Measurements from ENCODE around the gene PON1.

Gene PON1

GRCh38 chr7:95290166-95290830, 34.0 kb downstream of the PON1 start:
- TF ChIP-seq CTCF (IDR thresholded peaks at IDR 0.05; ENCODE audit: control insufficient read depth, extremely low read depth, insufficient read depth), result no peak
- no peak overlapping the region for H3K4me3 ChIP-seq (ENCODE audit: low read depth, low read length)
- no peak for DNase-seq (ENCODE audit: low read depth)

- DNase-seq (ENCODE audit: low read depth), result no peak
- H3K4me3 ChIP-seq (ENCODE audit: low read depth, low read length), result no peak overlapping the region
- no peak for TF ChIP-seq CTCF (IDR thresholded peaks at IDR 0.05; ENCODE audit: control insufficient read depth, extremely low read depth, insufficient read depth)
Measured at GRCh38 chr7:95286096-95286495, 38.2 kb downstream of the PON1 start.

- TF ChIP-seq CTCF (IDR thresholded peaks at IDR 0.05; ENCODE audit: control insufficient read depth, extremely low read depth, insufficient read depth), result no peak
- H3K4me3 ChIP-seq (ENCODE audit: low read depth, low read length), result no peak overlapping the region
- no peak for DNase-seq (ENCODE audit: low read depth)
Measured at GRCh38 chr7:95279417-95279816, 44.9 kb downstream of the PON1 start.

- no peak overlapping the region for H3K4me3 ChIP-seq (ENCODE audit: low read depth, low read length)
- DNase-seq (ENCODE audit: low read depth), result no peak
- no peak for TF ChIP-seq CTCF (IDR thresholded peaks at IDR 0.05; ENCODE audit: control insufficient read depth, extremely low read depth, insufficient read depth)
Measured at GRCh38 chr7:95276114-95276513, 48.2 kb downstream of the PON1 start.

- H3K4me3 ChIP-seq (ENCODE audit: low read depth, low read length), result no peak overlapping the region
- no peak for TF ChIP-seq CTCF (IDR thresholded peaks at IDR 0.05; ENCODE audit: control insufficient read depth, extremely low read depth, insufficient read depth)
- no peak for DNase-seq (ENCODE audit: low read depth)
Measured at GRCh38 chr7:95269640-95270039, 54.7 kb downstream of the PON1 start.

- TF ChIP-seq CTCF (IDR thresholded peaks at IDR 0.05; ENCODE audit: control insufficient read depth, extremely low read depth, insufficient read depth), result no peak
- no peak for DNase-seq (ENCODE audit: low read depth)
- no peak overlapping the region for H3K4me3 ChIP-seq (ENCODE audit: low read depth, low read length)
Measured at GRCh38 chr7:95267754-95268153, 56.6 kb downstream of the PON1 start.

GRCh38 chr7:95265634-95266033, 58.7 kb downstream of the PON1 start:
- TF ChIP-seq CTCF (IDR thresholded peaks at IDR 0.05; ENCODE audit: control insufficient read depth, extremely low read depth, insufficient read depth), result no peak
- H3K4me3 ChIP-seq (ENCODE audit: low read depth, low read length), result no peak overlapping the region
- no peak for DNase-seq (ENCODE audit: low read depth)
